GM12878 (cell line): ENCODE results near the gene HEXB. TPM values are rescaled to one million over a fixed set of nuclear protein-coding genes. Genes with fewer than 3 reads are reported as not detected.
A peak's percentile ranks its signal among the peaks of the same experiment; 100 is the strongest.

Source experiments
- ATAC-seq: fragments of 200-7000 bp; cut with Tn5 transposase; 3 replicates; pipeline ENCODE4 v1.9.1; 2020; ENCODE audit warnings: mild to moderate bottlenecking, moderate library complexity
- BruUV-seq: library from RNA; stranded (reverse); fragments of 400-500 nt; replicated peaks from 2 replicates; lab custom pipeline; 2021; lab: Mats Ljungman, UMichigan
- CTCF ChIA-PET: fragments of 300-600 bp; sonication (Branson Sonifier 250); formaldehyde crosslinking; extraction: SDS; loops from one replicate; lab custom pipeline; 2021; ENCODE audit warnings: inconsistent platforms; lab: Yijun Ruan, JAX
- POLR2A ChIA-PET: fragments of 350-600 bp; formaldehyde crosslinking; extraction: SDS; loops from one replicate; lab custom pipeline; 2021; ENCODE audit warnings: inconsistent platforms; lab: Charles Lee
- RAD21 ChIA-PET: fragments of 300-600 bp; sonication (Branson Sonifier 250); formaldehyde crosslinking; loops from one replicate; lab custom pipeline; 2023; ENCODE audit warnings: antibody characterized with exemption; ENCODE audit not compliant: unreplicated experiment; lab: Charles Lee
- SMC1A ChIA-PET: fragments of 300-600 bp; sonication (Branson Sonifier 250); formaldehyde crosslinking; loops from one replicate; lab custom pipeline; 2023; ENCODE audit not compliant: unreplicated experiment, uncharacterized antibody; lab: Charles Lee
- DNase-seq: peaks from one replicate; pipeline ENCODE4 v3.0.0-alpha.2; 2011; ENCODE audit warnings: low read depth, low spot score
- FAIRE-seq: peaks from 3 replicates; lab custom pipeline; 2011; peaks lifted over from hg19 to GRCh38; lab: Jason Lieb, UNC
- H2AFZ ChIP-seq: 2 replicates; pipeline ENCODE4 v1.6.0; 2011; ENCODE audit warnings: low read depth, low read length, control low read depth; ENCODE audit not compliant: control insufficient read depth
- H3K27ac ChIP-seq: 2 replicates; pipeline ENCODE4 v1.5.1; 2011; ENCODE audit warnings: control low read depth; ENCODE audit not compliant: control insufficient read depth, insufficient read depth
- H3K27me3 ChIP-seq, 2 experiments: replicated peaks in 1 of 2; 2 replicates each; pipeline versions ENCODE4 v1.6.0 to v1.6.1; 2011; ENCODE audit warnings: low read length in 1 of 2; ENCODE audit not compliant: control insufficient read depth in 2 of 2, insufficient read depth in 2 of 2
- H3K36me3 ChIP-seq, 2 experiments: 2 replicates each; pipeline ENCODE4 v1.5.1; 2011; ENCODE audit warnings: low read length in 1 of 2; ENCODE audit not compliant: control insufficient read depth in 2 of 2, insufficient read depth in 2 of 2
- H3K4me1 ChIP-seq: 2 replicates; pipeline ENCODE4 v1.6.1; 2011; ENCODE audit warnings: mild to moderate bottlenecking, low read length, moderate library complexity, mixed read lengths; ENCODE audit not compliant: control insufficient read depth, insufficient read depth
- H3K4me2 ChIP-seq: 2 replicates; pipeline ENCODE4 v1.6.0; 2011; ENCODE audit warnings: control low read depth; ENCODE audit not compliant: control insufficient read depth, insufficient read depth
- H3K4me3 ChIP-seq: fragments of 200-600 bp; sonication (generic); 2 replicates; pipeline ENCODE4 v1.5.1; 2016
- H3K79me2 ChIP-seq: 2 replicates; pipeline ENCODE4 v1.6.0; 2011; ENCODE audit warnings: low read length; ENCODE audit not compliant: control insufficient read depth, insufficient read depth
- H3K9ac ChIP-seq: 2 replicates; pipeline ENCODE4 v1.8.0; 2011; ENCODE audit warnings: low read length, control low read depth, mixed read lengths; ENCODE audit not compliant: control insufficient read depth, insufficient read depth
- H3K9me3 ChIP-seq: replicated peaks from 3 replicates; pipeline ENCODE4 v1.5.1; 2011; ENCODE audit warnings: mild to moderate bottlenecking, low read length; ENCODE audit not compliant: control insufficient read depth, insufficient read depth
- H4K20me1 ChIP-seq: 2 replicates; pipeline ENCODE4 v1.6.0; 2011; ENCODE audit not compliant: control insufficient read depth, insufficient read depth
- ASH2L ChIP-seq: fragments of 300-600, 200-600 bp; sonication (generic); IDR thresholded peaks from 2 replicates; pipeline ENCODE4 v1.6.1; 2017; ENCODE audit warnings: low read depth, mild to moderate bottlenecking, borderline replicate concordance
- BCL3 ChIP-seq: IDR thresholded peaks from 2 replicates; pipeline ENCODE4 v1.6.1; 2011; ENCODE audit warnings: borderline replicate concordance, low read depth, mild to moderate bottlenecking, moderate library complexity, low read length; ENCODE audit not compliant: insufficient read depth, poor library complexity, severe bottlenecking
- CHD1 ChIP-seq: IDR thresholded peaks from 2 replicates; pipeline ENCODE4 v1.6.1; 2012; ENCODE audit warnings: low read depth, low read length, improper control_type of control experiment
- CHD4 ChIP-seq: fragments of 200-600 bp; sonication (generic); IDR thresholded peaks from 2 replicates; pipeline ENCODE4 v1.6.1; 2016; ENCODE audit warnings: mild to moderate bottlenecking
- CTCF ChIP-seq, 3 experiments: IDR thresholded peaks in 2 of 3; conservative IDR thresholded peaks in 1 of 3; 2 replicates each; pipeline ENCODE4 v1.5.1; 2011; ENCODE audit warnings: low read depth in 3 of 3, low read length in 3 of 3, mild to moderate bottlenecking in 3 of 3, control low read depth in 2 of 3, moderate library complexity in 2 of 3, inconsistent platforms in 1 of 3, mixed read lengths in 1 of 3; ENCODE audit not compliant: control insufficient read depth in 2 of 3, insufficient read depth in 1 of 3; ENCODE audit errors: extremely low read depth in 1 of 3
- EGR1 ChIP-seq, 2 experiments: IDR thresholded peaks; 1 replicate in 1 of 2; 2 replicates in 1 of 2; pipeline ENCODE4 v1.6.1; 2011 to 2012; ENCODE audit warnings: low read depth in 2 of 2, low read length in 2 of 2, borderline replicate concordance in 1 of 2, mild to moderate bottlenecking in 1 of 2, moderate library complexity in 1 of 2
- IRF4 ChIP-seq: IDR thresholded peaks from 2 replicates; pipeline ENCODE4 v1.6.1; 2011; ENCODE audit warnings: low read depth, low read length
- KAT2A ChIP-seq: conservative IDR thresholded peaks from 2 replicates; pipeline ENCODE4 v1.6.1; 2011; ENCODE audit warnings: low read depth, low read length; ENCODE audit not compliant: control insufficient read depth
- NBN ChIP-seq: fragments of 450-650 bp; IDR thresholded peaks from 2 replicates; pipeline ENCODE4 v1.6.1; 2016
- NFXL1 ChIP-seq: fragments of 450-650 bp; IDR thresholded peaks from 2 replicates; pipeline ENCODE4 v1.6.1; 2017; ENCODE audit warnings: antibody characterized with exemption, mild to moderate bottlenecking, borderline replicate concordance
- NRF1 ChIP-seq: conservative IDR thresholded peaks from 2 replicates; pipeline ENCODE4 v1.6.1; 2011; ENCODE audit warnings: mild to moderate bottlenecking, low read depth, low read length, improper control_type of control experiment
- PAX8 ChIP-seq: fragments of 450-650 bp; IDR thresholded peaks from 2 replicates; pipeline ENCODE4 v1.6.1; 2017; ENCODE audit warnings: mild to moderate bottlenecking, moderate library complexity
- RAD21 ChIP-seq: IDR thresholded peaks from 2 replicates; pipeline ENCODE4 v1.6.1; 2011; ENCODE audit warnings: mild to moderate bottlenecking, low read depth, low read length, moderate library complexity; ENCODE audit not compliant: insufficient read depth
- SMC3 ChIP-seq: IDR thresholded peaks from 2 replicates; pipeline ENCODE4 v1.6.1; 2011; ENCODE audit warnings: low read length, improper control_type of control experiment, borderline replicate concordance
- SREBF2 ChIP-seq: IDR thresholded peaks from 2 replicates; pipeline ENCODE4 v1.6.1; 2012; ENCODE audit warnings: mild to moderate bottlenecking, low read length
- ZNF207 ChIP-seq: fragments of 450-650 bp; IDR thresholded peaks from 2 replicates; pipeline ENCODE4 v1.6.1; 2014; ENCODE audit warnings: antibody characterized with exemption, mild to moderate bottlenecking, borderline replicate concordance
- WGBS: methylation state at CpG from one replicate; pipeline ENCODE4 v1.1.6; 2016; ENCODE audit warnings: low lambda C conversion rate; ENCODE audit not compliant: insufficient replicate concordance, insufficient coverage; ENCODE audit errors: missing lambda C conversion rate; 5-methylcytosine and 5-hydroxymethylcytosine counted together
- in situ Hi-C: fragments of 300-500 bp; cut with MboI; formaldehyde crosslinking; loops from 9 replicates; pipeline ENCODE4 v1.14.3; 2018; ENCODE audit warnings: mixed read lengths
- intact Hi-C: fragments of 100-400 bp; cut with micrococcal nuclease; formaldehyde crosslinking; loops from one replicate; pipeline ENCODE4 v1.14.2; 2022; ENCODE audit not compliant: unreplicated experiment
- polyA plus RNA-seq, 11 experiments: library from polyadenylated mRNA; depleted of rRNA in 4 of 11; unstranded in 6 of 11; stranded (reverse) in 5 of 11; fragments of >200 nt; fragmentation: Nextera tagmentation in 4 of 11; fragmentation: Illumina TruSeq in 1 of 11; extraction: Ambion mirVana in 4 of 11; extraction: Trizol in 1 of 11; gene quantifications; 1 replicate in 1 of 11; 2 replicates in 10 of 11; pipeline versions ENCODE4 v1.2.1 to v1.2.3, GENCODE V29; 2011 to 2016; ENCODE audit warnings: inconsistent platforms in 2 of 11, missing spikeins in 2 of 11, low read depth in 1 of 11
- total RNA-seq, 4 experiments: library from RNA; depleted of rRNA in 3 of 4; stranded (reverse); fragments of >200 nt in 3 of 4; fragmentation: Illumina TruSeq in 1 of 4; extraction: Trizol in 1 of 4; gene quantifications; 2 replicates each; pipeline versions ENCODE4 v1.2.1 to v1.2.3, GENCODE V29; 2013 to 2021
- TF ChIP-seq, protein P1 (sequence below): fragments of 450-650 bp; IDR thresholded peaks from 2 replicates; pipeline ENCODE4 v1.6.1; 2017; ENCODE audit warnings: mild to moderate bottlenecking, low read depth, inconsistent platforms; ENCODE audit not compliant: poor library complexity, severe bottlenecking
- TF ChIP-seq, protein P2 (sequence below): fragments of 450-650 bp; IDR thresholded peaks from 2 replicates; pipeline ENCODE4 v1.6.1; 2016; ENCODE audit warnings: mild to moderate bottlenecking

The HEXB gene
- total and polyA plus RNA-seq, 10 of the 15 experiments (the other 5 are each of a cell fraction or from before 2014, with no cell fraction given): 13.5 to 76.0 (median 42.6) TPM

DNA sequence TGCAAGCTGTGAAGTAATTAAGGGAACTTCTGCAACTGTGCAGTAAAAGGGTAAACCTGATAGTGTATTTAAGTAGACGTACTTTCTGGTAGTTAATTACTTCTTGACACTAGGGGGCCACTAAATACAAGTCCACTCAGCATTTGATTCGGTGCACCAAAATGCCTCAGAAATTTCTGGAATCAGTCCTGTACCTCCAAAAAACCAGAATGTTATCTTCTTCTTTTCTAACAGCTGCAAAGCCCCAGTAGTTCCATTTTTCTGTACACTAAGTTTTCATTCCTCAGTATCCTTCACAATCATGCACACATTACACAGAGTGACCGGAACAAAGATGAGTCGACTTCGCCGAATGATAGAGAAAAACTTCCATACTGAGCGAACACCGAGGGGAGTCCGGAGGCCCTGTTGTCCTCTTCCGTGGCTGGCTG is 81.4 kb downstream of the HEXB start:
- peaks cover 14% of the 10 kb centered on the region for H3K4me1 ChIP-seq
- ChIA-PET SMC1A (interaction anchor here (0.9 to 1.6 kb wide), 5 partner anchors 8 to 136 kb away, joined by 3 to 5 read pairs (median 4); no protein-coding TSS in a partner anchor), CTCF (interaction anchor here (0.6 to 1.3 kb wide), 4 partner anchors 11 to 29 kb away, joined by 3 to 4 read pairs (median 4); no protein-coding TSS in a partner anchor), POLR2A (interaction anchor here (0.9 kb wide), 1 partner anchor 81 kb away, joined by 3 read pairs; the partner anchor contains the start of gene HEXB), RAD21 (no interaction called here)
- intact Hi-C loops: loop anchor here (5.0 kb wide), 3 partner anchors 151 to 1491 kb away; no protein-coding TSS in a partner anchor
- in situ Hi-C loops: no loop called here
- BruUV-seq: TSS peak; percentile 82
- H3K9me3 ChIP-seq: no peaks in the 10 kb centered on the region
- FAIRE-seq (no peak), ATAC-seq (peak; percentile 75), DNase-seq (no peak)
- H3K36me3 ChIP-seq: peaks cover 0 to 13% of the 10 kb centered on the region in 2 experiments
- H3K27ac ChIP-seq: peak overlapping the region; percentile 81
- peak overlapping the region; percentile 66 for H3K4me2 ChIP-seq
- peaks cover 38% of the 10 kb centered on the region for H3K79me2 ChIP-seq
- peak overlapping the region; percentile 86 for H3K9ac ChIP-seq
- WGBS: 1% methylated on average over 10 of the region's 10 CpGs
- H2AFZ ChIP-seq: peak overlapping the region; percentile 81
- no peaks in the 10 kb centered on the region for H3K27me3 ChIP-seq
- H3K4me3 ChIP-seq: peak overlapping the region; percentile 94
- H4K20me1 ChIP-seq: no peaks in the 10 kb centered on the region
- TF ChIP-seq, protein P1, sequence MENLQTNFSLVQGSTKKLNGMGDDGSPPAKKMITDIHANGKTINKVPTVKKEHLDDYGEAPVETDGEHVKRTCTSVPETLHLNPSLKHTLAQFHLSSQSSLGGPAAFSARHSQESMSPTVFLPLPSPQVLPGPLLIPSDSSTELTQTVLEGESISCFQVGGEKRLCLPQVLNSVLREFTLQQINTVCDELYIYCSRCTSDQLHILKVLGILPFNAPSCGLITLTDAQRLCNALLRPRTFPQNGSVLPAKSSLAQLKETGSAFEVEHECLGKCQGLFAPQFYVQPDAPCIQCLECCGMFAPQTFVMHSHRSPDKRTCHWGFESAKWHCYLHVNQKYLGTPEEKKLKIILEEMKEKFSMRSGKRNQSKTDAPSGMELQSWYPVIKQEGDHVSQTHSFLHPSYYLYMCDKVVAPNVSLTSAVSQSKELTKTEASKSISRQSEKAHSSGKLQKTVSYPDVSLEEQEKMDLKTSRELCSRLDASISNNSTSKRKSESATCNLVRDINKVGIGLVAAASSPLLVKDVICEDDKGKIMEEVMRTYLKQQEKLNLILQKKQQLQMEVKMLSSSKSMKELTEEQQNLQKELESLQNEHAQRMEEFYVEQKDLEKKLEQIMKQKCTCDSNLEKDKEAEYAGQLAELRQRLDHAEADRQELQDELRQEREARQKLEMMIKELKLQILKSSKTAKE: no peak
- TF ChIP-seq CTCF (IDR thresholded peaks at IDR 0.05 in 2 of 3, conservative IDR thresholded peaks at IDR 0.05 in 1 of 3; ENCODE audit: control insufficient read depth in 2 of 3, extremely low read depth in 1 of 3, insufficient read depth in 1 of 3, low read depth in 3 of 3, low read length in 3 of 3) (peak; percentile 49 to 66 (median 52); a peak in 5 of 6 replicates), BCL3 (no peak), SMC3 (peak; percentile 31; the same call in 1 of the 2 replicates), NBN (no peak), CHD4 (no peak), CHD1 (no peak), EGR1 (IDR thresholded peaks at IDR 0.05; ENCODE audit: borderline replicate concordance in 1 of 2, low read depth in 2 of 2, low read length in 2 of 2) (no peak), ASH2L (no peak), NFXL1 (no peak), IRF4 (no peak; the same call in 1 of the 2 replicates), RAD21 (0 out of 2 replicates have a peak, but pooled peaks have one; percentile 13), ZNF207 (no peak), PAX8 (no peak), SREBF2 (no peak), KAT2A (no peak), NRF1 (no peak)
- TF ChIP-seq, protein P2, sequence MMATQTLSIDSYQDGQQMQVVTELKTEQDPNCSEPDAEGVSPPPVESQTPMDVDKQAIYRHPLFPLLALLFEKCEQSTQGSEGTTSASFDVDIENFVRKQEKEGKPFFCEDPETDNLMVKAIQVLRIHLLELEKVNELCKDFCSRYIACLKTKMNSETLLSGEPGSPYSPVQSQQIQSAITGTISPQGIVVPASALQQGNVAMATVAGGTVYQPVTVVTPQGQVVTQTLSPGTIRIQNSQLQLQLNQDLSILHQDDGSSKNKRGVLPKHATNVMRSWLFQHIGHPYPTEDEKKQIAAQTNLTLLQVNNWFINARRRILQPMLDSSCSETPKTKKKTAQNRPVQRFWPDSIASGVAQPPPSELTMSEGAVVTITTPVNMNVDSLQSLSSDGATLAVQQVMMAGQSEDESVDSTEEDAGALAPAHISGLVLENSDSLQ: no peak
